Neuronal stem cell (in vitro differentiated cells): ENCODE measurements around the gene DBNL.

Experiments used
- DNase-seq: peaks from one replicate; pipeline ENCODE4 v3.0.0-alpha.2; 2013; ENCODE audit warnings: low spot score
- H2AFZ ChIP-seq: one replicate; pipeline ENCODE4 v1.6.1; 2013; ENCODE audit warnings: mild to moderate bottlenecking, low read length, inconsistent platforms
- H2AK5ac ChIP-seq: 2 replicates; pipeline ENCODE4 v1.6.1; 2013; ENCODE audit warnings: low read depth, mild to moderate bottlenecking, inconsistent platforms, low read length, moderate library complexity, mixed read lengths
- H2BK120ac ChIP-seq: 2 replicates; pipeline ENCODE4 v1.6.1; 2013; ENCODE audit warnings: low read depth, mild to moderate bottlenecking, inconsistent platforms, low read length, moderate library complexity, mixed read lengths
- H2BK12ac ChIP-seq: one replicate; pipeline ENCODE4 v1.6.1; 2013; ENCODE audit warnings: low read length, inconsistent platforms
- H2BK15ac ChIP-seq: 2 replicates; pipeline ENCODE4 v1.6.1; 2013; ENCODE audit warnings: mild to moderate bottlenecking, low read length, inconsistent platforms, mixed read lengths
- H2BK5ac ChIP-seq: one replicate; pipeline ENCODE4 v1.6.1; 2013; ENCODE audit warnings: inconsistent platforms, mild to moderate bottlenecking, low read length, moderate library complexity
- H3K14ac ChIP-seq: one replicate; pipeline ENCODE4 v1.6.1; 2013; ENCODE audit warnings: low read length, inconsistent platforms
- H3K18ac ChIP-seq: 2 replicates; pipeline ENCODE4 v1.6.1; 2013; ENCODE audit warnings: low read length, inconsistent platforms
- H3K23ac ChIP-seq: 2 replicates; pipeline ENCODE4 v1.6.1; 2013; ENCODE audit warnings: low read depth, mild to moderate bottlenecking, mixed read lengths, low read length, inconsistent platforms; ENCODE audit not compliant: poor library complexity
- H3K27ac ChIP-seq: replicated peaks from 3 replicates; pipeline ENCODE4 v1.5.1; 2013; ENCODE audit warnings: low read length, inconsistent platforms
- H3K27me3 ChIP-seq, 3 experiments: 2 replicates each; pipeline ENCODE4 v1.6.1; 2013; ENCODE audit warnings: low read length in 3 of 3, mild to moderate bottlenecking in 2 of 3, inconsistent platforms in 1 of 3, low read depth in 1 of 3, mixed read lengths in 1 of 3, moderate library complexity in 1 of 3; ENCODE audit not compliant: control insufficient read depth in 3 of 3, insufficient read depth in 3 of 3
- H3K36me3 ChIP-seq, 2 donors: replicated peaks in 1 of 2; 2 replicates each; pipeline ENCODE4 v1.6.1; 2013; ENCODE audit warnings: low read length in 2 of 2; ENCODE audit not compliant: control insufficient read depth in 2 of 2, insufficient read depth in 2 of 2
- H3K4ac ChIP-seq: 2 replicates; pipeline ENCODE4 v1.6.1; 2013; ENCODE audit warnings: inconsistent platforms, mild to moderate bottlenecking, low read length, moderate library complexity
- H3K4me1 ChIP-seq, 2 donors: 1 replicate in 1 of 2; 2 replicates in 1 of 2; pipeline ENCODE4 v1.6.1; 2013; ENCODE audit warnings: low read length in 2 of 2, low read depth in 1 of 2; ENCODE audit not compliant: control insufficient read depth in 2 of 2, insufficient read depth in 1 of 2
- H3K4me2 ChIP-seq: one replicate; pipeline ENCODE4 v1.6.1; 2013; ENCODE audit warnings: mild to moderate bottlenecking, low read length, inconsistent platforms; ENCODE audit not compliant: insufficient read depth, poor library complexity, severe bottlenecking
- H3K4me3 ChIP-seq, 2 donors: 2 replicates each; pipeline ENCODE4 v1.5.1; 2013; ENCODE audit warnings: low read length in 2 of 2, mild to moderate bottlenecking in 2 of 2, inconsistent platforms in 1 of 2, moderate library complexity in 1 of 2
- H3K79me1 ChIP-seq: one replicate; pipeline ENCODE4 v1.6.1; 2013; ENCODE audit warnings: low read depth, mild to moderate bottlenecking, inconsistent platforms, low read length, moderate library complexity
- H3K9ac ChIP-seq: one replicate; pipeline ENCODE4 v1.6.1; 2013; ENCODE audit warnings: mild to moderate bottlenecking, low read depth, low read length, inconsistent platforms; ENCODE audit not compliant: poor library complexity
- H3K9me3 ChIP-seq, 2 donors: replicated peaks in 1 of 2; 2 replicates each; pipeline versions ENCODE3 to v1.6.1; 2013; ENCODE audit warnings: low read length in 2 of 2, mild to moderate bottlenecking in 2 of 2, inconsistent platforms in 1 of 2, low read depth in 1 of 2, mixed read lengths in 1 of 2, moderate library complexity in 1 of 2; ENCODE audit not compliant: control insufficient read depth in 2 of 2, insufficient read depth in 1 of 2
- H4K8ac ChIP-seq: one replicate; pipeline ENCODE4 v1.6.1; 2013; ENCODE audit warnings: low read depth, mild to moderate bottlenecking, inconsistent platforms, low read length, moderate library complexity
- H4K91ac ChIP-seq: one replicate; pipeline ENCODE4 v1.6.1; 2013; ENCODE audit warnings: low read length, low read depth, mild to moderate bottlenecking, inconsistent platforms; ENCODE audit not compliant: poor library complexity
- WGBS, 2 donors: extraction: QIAGEN DNeasy Blood & Tissue Kit; methylation state at CpG; one replicate each; pipeline ENCODE4 v1.1.7; 2013; ENCODE audit warnings: missing lambda C conversion rate in 2 of 2, mixed read lengths in 1 of 2; ENCODE audit not compliant: insufficient read length in 2 of 2, insufficient replicate concordance in 1 of 2; ENCODE audit errors: extremely low coverage in 2 of 2; 5-methylcytosine and 5-hydroxymethylcytosine counted together

DBNL gene

DNA sequence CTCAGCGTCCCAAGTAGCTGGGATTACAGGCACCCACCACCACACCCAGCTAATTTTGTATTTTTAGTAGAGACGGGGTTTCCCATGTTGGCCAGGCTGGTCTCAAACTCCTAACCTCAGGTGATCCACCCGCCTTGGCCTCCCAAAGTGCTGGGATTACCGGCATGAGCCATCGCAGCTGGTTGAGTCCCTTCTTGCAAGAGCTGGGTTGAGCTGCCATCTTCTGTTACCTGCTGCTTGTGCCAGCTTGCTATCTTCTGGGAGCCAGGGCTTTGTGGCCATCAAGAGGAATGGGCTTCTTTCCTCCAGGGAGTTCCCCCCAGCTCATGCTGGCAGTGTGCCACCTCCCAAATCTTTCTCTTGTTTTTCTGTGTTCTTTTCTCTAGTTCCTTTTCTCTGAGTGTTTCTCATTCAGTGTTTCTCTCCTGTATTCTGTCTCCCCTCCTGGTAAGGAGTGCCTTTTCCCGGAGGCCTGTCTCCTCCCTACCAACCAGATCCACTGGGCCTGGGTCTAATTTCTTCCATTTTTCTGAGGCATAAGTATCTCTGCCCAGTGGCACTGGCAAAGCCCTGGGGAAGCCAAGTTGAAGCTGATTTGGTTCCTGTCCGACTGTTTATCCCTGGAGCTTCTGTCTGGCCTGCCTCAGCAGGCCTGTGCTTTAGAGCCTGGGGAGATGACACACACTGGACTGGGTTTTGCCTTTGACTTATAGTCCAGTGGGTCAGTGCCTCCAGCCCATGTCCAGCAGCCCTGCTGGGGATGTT lies 3.7 kb downstream of the DBNL start:
- peaks cover 24 to 60% of the 10 kb centered on the region in 2 donors for H3K36me3 ChIP-seq
- DNase-seq, result no peak

DNA sequence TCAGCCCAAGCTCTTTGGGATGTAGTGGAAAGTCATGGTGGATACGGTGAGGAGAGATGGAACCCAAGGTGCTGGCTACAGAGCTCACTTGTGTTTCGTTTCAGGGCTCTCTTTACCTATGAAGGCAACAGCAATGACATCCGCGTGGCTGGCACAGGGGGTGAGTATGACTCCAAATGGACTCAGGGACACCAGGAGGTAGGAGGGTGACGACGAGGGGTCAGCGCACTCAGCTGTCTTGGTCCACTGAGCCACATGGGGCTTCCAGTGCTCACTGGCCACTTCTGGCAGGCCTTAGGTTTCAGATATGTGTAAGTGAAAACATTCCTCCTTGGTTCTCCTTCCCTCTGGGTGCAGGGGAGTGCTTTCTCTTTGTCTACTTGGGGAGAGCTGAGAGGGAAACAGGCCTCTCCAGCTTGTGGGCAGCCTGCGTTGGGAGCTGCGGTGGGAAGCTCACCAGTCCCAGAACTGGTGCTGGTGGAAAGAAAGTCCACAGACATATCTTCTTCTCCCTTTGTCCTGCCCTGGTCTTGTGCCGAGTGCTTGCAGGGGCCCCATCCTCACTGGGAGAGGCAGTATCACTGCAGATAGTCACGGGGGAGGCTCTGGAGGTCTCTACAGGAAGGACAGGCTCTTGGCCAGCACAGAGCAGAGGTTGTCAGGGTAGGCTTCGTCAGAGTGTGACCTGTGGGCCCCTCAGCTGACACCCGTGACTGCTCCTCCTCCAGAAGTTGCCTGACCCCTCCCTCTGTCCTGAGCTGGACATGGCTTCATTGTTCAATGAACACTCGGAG lies 5.8 kb downstream of the DBNL start:
- H3K4me1 ChIP-seq, result peaks cover 0 to 3% of the 10 kb centered on the region in 2 donors
- H2AFZ ChIP-seq, result no peak overlapping the region
- no peak overlapping the region for H2AK5ac ChIP-seq
- H2BK5ac ChIP-seq, result no peak overlapping the region
- H2BK12ac ChIP-seq, result no peak overlapping the region
- H2BK15ac ChIP-seq, result no peak overlapping the region
- no peak for DNase-seq
- H3K36me3 ChIP-seq, result peaks cover 28 to 79% of the 10 kb centered on the region in 2 donors
- no peak overlapping the region for H3K14ac ChIP-seq
- no peaks in the 10 kb centered on the region for H3K9me3 ChIP-seq
- no peak overlapping the region for H4K91ac ChIP-seq
- no peak overlapping the region for H3K23ac ChIP-seq
- H3K4me2 ChIP-seq, result no peak overlapping the region
- H3K9ac ChIP-seq, result no peak overlapping the region
- no peak overlapping the region for H3K4me3 ChIP-seq
- H4K8ac ChIP-seq, result no peak overlapping the region
- peaks cover 8% of the 10 kb centered on the region for H3K79me1 ChIP-seq
- H3K27ac ChIP-seq, result no peak overlapping the region
- H3K27me3 ChIP-seq, result no peaks in the 10 kb centered on the region
- no peak overlapping the region for H3K4ac ChIP-seq
- no peak overlapping the region for H3K18ac ChIP-seq
- WGBS, 2 donors, result no CpG with 5 or more reads among the region's 14 CpGs
- H2BK120ac ChIP-seq, result no peak overlapping the region

More for the DNA sequence above, 3.7 kb downstream of the DBNL start:
- Histone ChIP-seq H3K9ac (no peak overlapping the region), H3K27me3 (no peaks in the 10 kb centered on the region), H2BK15ac (no peak overlapping the region), H3K14ac (no peak overlapping the region), H3K18ac (no peak overlapping the region), H3K4me2 (no peak overlapping the region), H3K9me3 (no peaks in the 10 kb centered on the region), H4K91ac (no peak overlapping the region), H2BK5ac (no peak overlapping the region), H2BK120ac (no peak overlapping the region), H3K27ac (no peak overlapping the region), H3K23ac (no peak overlapping the region), H2BK12ac (no peak overlapping the region), H3K4ac (no peak overlapping the region), H4K8ac (no peak overlapping the region), H2AK5ac (no peak overlapping the region), H3K4me3 (no peak overlapping the region), H2AFZ (no peak overlapping the region), H3K4me1 (peaks cover 0 to 8% of the 10 kb centered on the region in 2 donors), H3K79me1 (peaks cover 10% of the 10 kb centered on the region)
- no CpG with 5 or more reads among the region's 7 CpGs for WGBS, 2 donors

DNA sequence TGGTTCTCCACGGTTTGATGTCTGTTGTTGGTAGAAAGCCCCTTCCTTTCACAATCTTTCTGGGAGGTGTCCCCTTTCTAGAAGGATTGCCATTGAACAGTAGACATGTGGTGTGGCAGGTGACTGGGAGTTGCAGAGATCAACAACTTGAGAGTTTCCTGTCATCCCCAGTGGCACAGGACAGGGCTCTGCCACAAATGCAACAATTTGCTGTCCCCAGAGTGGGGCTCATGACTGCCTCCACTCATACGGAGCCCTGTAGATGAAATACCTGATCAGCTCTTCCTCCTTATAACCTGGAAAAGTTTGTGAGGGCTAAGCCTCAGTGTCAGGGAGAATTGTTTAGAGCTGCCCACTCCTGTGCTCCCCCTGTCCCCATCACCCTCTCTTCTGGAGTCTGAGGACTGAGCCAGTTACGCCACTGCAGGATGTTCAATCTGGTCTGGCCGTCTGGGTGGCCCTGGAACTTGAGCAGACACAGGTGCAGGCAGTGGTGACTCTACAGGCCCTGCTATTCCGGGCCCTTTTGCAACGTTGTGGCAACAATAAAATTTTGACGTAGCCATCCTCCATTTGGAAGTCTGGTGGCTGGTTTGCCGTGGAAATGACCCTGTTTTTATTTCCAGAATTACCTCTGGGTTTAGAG lies 6.5 kb downstream of the DBNL start:
- no peaks in the 10 kb centered on the region for H3K9me3 ChIP-seq
- no peak overlapping the region for H4K91ac ChIP-seq
- no peaks in the 10 kb centered on the region for H3K27me3 ChIP-seq
- no peak overlapping the region for H3K4ac ChIP-seq
- H3K4me1 ChIP-seq, result no peaks in the 10 kb centered on the region
- H2AK5ac ChIP-seq, result no peak overlapping the region
- no peak overlapping the region for H3K18ac ChIP-seq
- H2AFZ ChIP-seq, result no peak overlapping the region
- H2BK120ac ChIP-seq, result no peak overlapping the region
- H3K27ac ChIP-seq, result no peak overlapping the region
- H3K4me3 ChIP-seq, result no peak overlapping the region
- H3K23ac ChIP-seq, result no peak overlapping the region
- no CpG with 5 or more reads among the region's 8 CpGs for WGBS, 2 donors
- H2BK15ac ChIP-seq, result no peak overlapping the region
- no peak overlapping the region for H3K4me2 ChIP-seq
- H2BK12ac ChIP-seq, result no peak overlapping the region
- H4K8ac ChIP-seq, result no peak overlapping the region
- no peak overlapping the region for H2BK5ac ChIP-seq
- H3K14ac ChIP-seq, result no peak overlapping the region
- H3K79me1 ChIP-seq, result peaks cover 8% of the 10 kb centered on the region
- no peak overlapping the region for H3K9ac ChIP-seq
- no peak for DNase-seq
- peaks cover 28 to 83% of the 10 kb centered on the region in 2 donors for H3K36me3 ChIP-seq
